HEK293 (cell line): ENCODE measurements around the gene LRRC7.

Experiments used
- CTCF ChIA-PET: fragments of 350-600 bp; formaldehyde crosslinking; extraction: SDS; loops from one replicate; lab custom pipeline; 2021; ENCODE audit warnings: antibody characterized with exemption; lab: Yijun Ruan, JAX
- POLR2A ChIA-PET: fragments of 300-600 bp; formaldehyde crosslinking; extraction: SDS; loops from one replicate; lab custom pipeline; 2020; ENCODE audit warnings: antibody characterized with exemption, inconsistent platforms; lab: Yijun Ruan, JAX
- H3K27ac ChIP-seq: fragments of 200-500 bp; sonication (Bioruptor generic); 2 replicates; pipeline ENCODE4 v1.5.1; 2014; ENCODE audit warnings: low read depth, low read length, control low read depth, inconsistent platforms; ENCODE audit errors: extremely low read depth
- H3K36me3 ChIP-seq, 2 experiments: fragments of 200-500 bp in 1 of 2; sonication (Bioruptor generic) in 1 of 2; 1 replicate in 1 of 2; 2 replicates in 1 of 2; pipeline ENCODE4 v1.5.1; 2014 to 2017; ENCODE audit warnings: inconsistent platforms in 2 of 2, low read length in 2 of 2; ENCODE audit not compliant: control insufficient read depth in 2 of 2, insufficient read depth in 1 of 2
- H3K4me1 ChIP-seq: fragments of 200-500 bp; sonication (Bioruptor generic); 2 replicates; pipeline ENCODE4 v1.5.1; 2014; ENCODE audit warnings: mild to moderate bottlenecking, low read length, inconsistent platforms; ENCODE audit not compliant: control insufficient read depth, insufficient read depth
- H3K4me3 ChIP-seq: 2 replicates; pipeline ENCODE4 v1.5.1; 2011; ENCODE audit warnings: low read depth, mild to moderate bottlenecking, control low read depth, low read length, moderate library complexity
- H3K9me3 ChIP-seq: fragments of 200-500 bp; sonication (Bioruptor generic); 2 replicates; pipeline ENCODE4 v1.5.1; 2014; ENCODE audit warnings: low read depth, low read length, inconsistent platforms; ENCODE audit not compliant: control insufficient read depth, insufficient read depth
- BCL11B ChIP-seq: fragments of 450-650 bp; formaldehyde crosslinking; IDR thresholded peaks from 2 replicates; pipeline ENCODE4 v1.5.1; 2016; ENCODE audit warnings: low read depth, missing biosample characterization, missing genetic modification characterization
- KLF8 ChIP-seq: fragments of 450-650 bp; formaldehyde crosslinking; IDR thresholded peaks from 2 replicates; pipeline ENCODE4 v1.5.1; 2016; ENCODE audit warnings: missing biosample characterization, missing genetic modification characterization
- SCRT2 ChIP-seq: fragments of 450-650 bp; formaldehyde crosslinking; IDR thresholded peaks from 2 replicates; pipeline ENCODE4 v1.5.1; 2016; ENCODE audit warnings: missing biosample characterization, missing genetic modification characterization
- ZNF24 ChIP-seq: fragments of 450-650 bp; formaldehyde crosslinking; IDR thresholded peaks from 2 replicates; pipeline ENCODE4 v1.5.1; 2016; ENCODE audit warnings: missing biosample characterization, missing genetic modification characterization
- ZNF266 ChIP-seq: fragments of 450-650 bp; formaldehyde crosslinking; IDR thresholded peaks from 2 replicates; pipeline ENCODE4 v1.5.1; 2016; ENCODE audit warnings: missing biosample characterization, missing genetic modification characterization, low read depth
- ZNF37A ChIP-seq: fragments of 450-650 bp; IDR thresholded peaks from 2 replicates; pipeline ENCODE4 v1.5.1; 2018; ENCODE audit warnings: missing biosample characterization, missing genetic modification characterization
- ZNF530 ChIP-seq: fragments of 450-650 bp; formaldehyde crosslinking; IDR thresholded peaks from 2 replicates; pipeline ENCODE4 v1.5.1; 2016; ENCODE audit warnings: low read depth, missing biosample characterization, missing genetic modification characterization
- ZNF560 ChIP-seq: fragments of 450-650 bp; formaldehyde crosslinking; IDR thresholded peaks from 2 replicates; pipeline ENCODE4 v1.5.1; 2017; ENCODE audit warnings: missing biosample characterization, missing genetic modification characterization, borderline replicate concordance
- ZNF621 ChIP-seq: fragments of 450-650 bp; formaldehyde crosslinking; IDR thresholded peaks from 2 replicates; pipeline ENCODE4 v1.5.1; 2017; ENCODE audit warnings: missing biosample characterization, missing genetic modification characterization
- TF ChIP-seq, protein P1 (sequence below): fragments of 450-650 bp; formaldehyde crosslinking; IDR thresholded peaks from 2 replicates; pipeline ENCODE4 v1.5.1; 2016; ENCODE audit warnings: missing biosample characterization, missing genetic modification characterization
- TF ChIP-seq, protein P2 (sequence below): fragments of 450-650 bp; formaldehyde crosslinking; IDR thresholded peaks from 2 replicates; pipeline ENCODE4 v1.5.1; 2016; ENCODE audit warnings: missing biosample characterization, missing genetic modification characterization
- TF ChIP-seq, protein P3 (sequence below): fragments of 450-650 bp; formaldehyde crosslinking; IDR thresholded peaks from 2 replicates; pipeline ENCODE4 v1.5.1; 2016; ENCODE audit warnings: missing biosample characterization, missing genetic modification characterization
- TF ChIP-seq, protein P4 (sequence below): fragments of 450-650 bp; formaldehyde crosslinking; IDR thresholded peaks from 2 replicates; pipeline ENCODE4 v1.5.1; 2017; ENCODE audit warnings: missing biosample characterization, missing genetic modification characterization

The LRRC7 gene

DNA sequence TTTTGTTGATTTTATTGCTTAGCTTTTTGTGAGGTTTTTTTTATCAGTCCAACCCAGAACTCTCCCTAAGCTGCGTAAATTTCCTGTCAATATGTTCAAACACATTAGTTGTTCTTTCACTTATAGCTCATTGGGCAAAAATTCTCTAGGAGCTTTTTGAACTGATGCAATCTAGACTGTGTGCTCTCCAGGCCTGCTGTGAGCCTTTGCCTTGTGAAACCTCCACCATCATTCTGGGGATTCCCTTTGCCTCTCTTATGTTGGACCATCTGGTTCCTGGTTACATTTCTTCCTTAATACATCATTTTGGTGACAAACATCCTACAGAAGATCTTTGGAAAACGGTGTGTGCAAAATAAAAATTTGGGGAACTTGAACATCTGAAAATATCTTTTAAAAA, 247.2 kb downstream of the LRRC7 start:
- H3K9me3 ChIP-seq, result no peaks in the 10 kb centered on the region
- H3K27ac ChIP-seq, result no peak overlapping the region
- TF ChIP-seq ZNF266 (tag by site-specific recombination) (no peak), ZNF24 (tag by site-specific recombination) (no peak), ZNF37A (tag by site-specific recombination) (no peak), SCRT2 (tag by site-specific recombination) (no peak), KLF8 (no peak), BCL11B (tag by site-specific recombination) (no peak), ZNF621 (tag by site-specific recombination) (no peak)
- TF ChIP-seq, protein P1, sequence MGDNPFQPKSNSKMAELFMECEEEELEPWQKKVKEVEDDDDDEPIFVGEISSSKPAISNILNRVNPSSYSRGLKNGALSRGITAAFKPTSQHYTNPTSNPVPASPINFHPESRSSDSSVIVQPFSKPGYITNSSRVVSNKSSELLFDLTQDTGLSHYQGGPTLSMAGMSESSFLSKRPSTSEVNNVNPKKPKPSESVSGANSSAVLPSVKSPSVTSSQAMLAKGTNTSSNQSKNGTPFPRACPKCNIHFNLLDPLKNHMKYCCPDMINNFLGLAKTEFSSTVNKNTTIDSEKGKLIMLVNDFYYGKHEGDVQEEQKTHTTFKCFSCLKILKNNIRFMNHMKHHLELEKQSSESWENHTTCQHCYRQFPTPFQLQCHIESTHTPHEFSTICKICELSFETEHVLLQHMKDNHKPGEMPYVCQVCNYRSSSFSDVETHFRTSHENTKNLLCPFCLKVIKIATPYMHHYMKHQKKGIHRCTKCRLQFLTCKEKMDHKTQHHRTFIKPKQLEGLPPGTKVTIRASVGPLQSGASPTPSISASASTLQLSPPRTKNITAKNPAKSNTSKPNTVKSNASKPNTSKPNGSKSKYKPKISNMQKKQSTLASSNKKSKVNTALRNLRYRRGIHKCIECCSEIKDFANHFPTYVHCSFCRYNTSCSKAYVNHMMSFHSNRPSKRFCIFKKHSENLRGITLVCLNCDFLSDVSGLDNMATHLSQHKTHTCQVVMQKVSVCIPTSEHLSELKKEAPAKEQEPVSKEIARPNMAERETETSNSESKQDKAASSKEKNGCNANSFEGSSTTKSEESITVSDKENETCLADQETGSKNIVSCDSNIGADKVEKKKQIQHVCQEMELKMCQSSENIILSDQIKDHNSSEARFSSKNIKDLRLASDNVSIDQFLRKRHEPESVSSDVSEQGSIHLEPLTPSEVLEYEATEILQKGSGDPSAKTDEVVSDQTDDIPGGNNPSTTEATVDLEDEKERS (tag by site-specific recombination), result no peak
- TF ChIP-seq, protein P2, sequence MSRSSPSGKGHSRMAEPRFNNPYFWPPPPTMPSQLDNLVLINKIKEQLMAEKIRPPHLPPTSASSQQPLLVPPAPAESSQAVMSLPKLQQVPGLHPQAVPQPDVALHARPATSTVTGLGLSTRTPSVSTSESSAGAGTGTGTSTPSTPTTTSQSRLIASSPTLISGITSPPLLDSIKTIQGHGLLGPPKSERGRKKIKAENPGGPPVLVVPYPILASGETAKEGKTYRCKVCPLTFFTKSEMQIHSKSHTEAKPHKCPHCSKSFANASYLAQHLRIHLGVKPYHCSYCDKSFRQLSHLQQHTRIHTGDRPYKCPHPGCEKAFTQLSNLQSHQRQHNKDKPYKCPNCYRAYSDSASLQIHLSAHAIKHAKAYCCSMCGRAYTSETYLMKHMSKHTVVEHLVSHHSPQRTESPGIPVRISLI (tag by site-specific recombination), result no peak
- TF ChIP-seq, all 188 proteins: peak for 0
- CTCF ChIA-PET, result no interaction called here
- Histone ChIP-seq H3K4me1 (no peaks in the 10 kb centered on the region), H3K36me3 (no peaks in the 10 kb centered on the region), H3K4me3 (no peak overlapping the region)
- POLR2A ChIA-PET, result no interaction called here

DNA sequence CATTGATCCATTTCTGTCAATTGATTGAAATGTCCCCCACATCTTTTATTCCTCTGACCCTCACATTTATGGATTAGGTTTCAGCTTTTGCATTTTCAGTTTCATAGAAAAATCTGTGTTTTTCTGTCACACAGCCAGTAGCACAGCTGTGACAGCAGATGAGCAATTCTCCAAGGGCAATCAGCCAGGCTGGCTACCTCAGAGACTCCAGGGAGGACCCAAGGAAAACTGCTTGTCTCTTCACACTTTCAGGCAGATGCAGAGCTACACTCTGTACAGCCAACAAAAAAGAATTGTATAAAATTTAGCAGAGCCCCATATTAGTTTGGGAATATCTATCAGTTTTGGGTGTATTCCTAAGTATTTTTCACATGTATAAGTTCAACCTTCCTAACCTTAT, 257.2 kb downstream of the LRRC7 start:
- CTCF ChIA-PET, result no interaction called here

More for the DNA sequence above, 257.2 kb downstream of the LRRC7 start:
- POLR2A ChIA-PET, result no interaction called here
- no peaks in the 10 kb centered on the region for H3K9me3 ChIP-seq
- TF ChIP-seq, protein P1 (tag by site-specific recombination), result no peak
- TF ChIP-seq, protein P3, sequence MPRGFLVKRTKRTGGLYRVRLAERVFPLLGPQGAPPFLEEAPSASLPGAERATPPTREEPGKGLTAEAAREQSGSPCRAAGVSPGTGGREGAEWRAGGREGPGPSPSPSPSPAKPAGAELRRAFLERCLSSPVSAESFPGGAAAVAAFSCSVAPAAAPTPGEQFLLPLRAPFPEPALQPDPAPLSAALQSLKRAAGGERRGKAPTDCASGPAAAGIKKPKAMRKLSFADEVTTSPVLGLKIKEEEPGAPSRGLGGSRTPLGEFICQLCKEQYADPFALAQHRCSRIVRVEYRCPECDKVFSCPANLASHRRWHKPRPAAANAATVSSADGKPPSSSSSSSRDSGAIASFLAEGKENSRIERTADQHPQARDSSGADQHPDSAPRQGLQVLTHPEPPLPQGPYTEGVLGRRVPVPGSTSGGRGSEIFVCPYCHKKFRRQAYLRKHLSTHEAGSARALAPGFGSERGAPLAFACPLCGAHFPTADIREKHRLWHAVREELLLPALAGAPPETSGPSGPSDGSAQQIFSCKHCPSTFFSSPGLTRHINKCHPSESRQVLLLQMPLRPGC (tag by site-specific recombination), result no peak
- TF ChIP-seq ZNF560 (tag by site-specific recombination) (no peak), ZNF530 (tag by site-specific recombination) (no peak)
- TF ChIP-seq, protein P4, sequence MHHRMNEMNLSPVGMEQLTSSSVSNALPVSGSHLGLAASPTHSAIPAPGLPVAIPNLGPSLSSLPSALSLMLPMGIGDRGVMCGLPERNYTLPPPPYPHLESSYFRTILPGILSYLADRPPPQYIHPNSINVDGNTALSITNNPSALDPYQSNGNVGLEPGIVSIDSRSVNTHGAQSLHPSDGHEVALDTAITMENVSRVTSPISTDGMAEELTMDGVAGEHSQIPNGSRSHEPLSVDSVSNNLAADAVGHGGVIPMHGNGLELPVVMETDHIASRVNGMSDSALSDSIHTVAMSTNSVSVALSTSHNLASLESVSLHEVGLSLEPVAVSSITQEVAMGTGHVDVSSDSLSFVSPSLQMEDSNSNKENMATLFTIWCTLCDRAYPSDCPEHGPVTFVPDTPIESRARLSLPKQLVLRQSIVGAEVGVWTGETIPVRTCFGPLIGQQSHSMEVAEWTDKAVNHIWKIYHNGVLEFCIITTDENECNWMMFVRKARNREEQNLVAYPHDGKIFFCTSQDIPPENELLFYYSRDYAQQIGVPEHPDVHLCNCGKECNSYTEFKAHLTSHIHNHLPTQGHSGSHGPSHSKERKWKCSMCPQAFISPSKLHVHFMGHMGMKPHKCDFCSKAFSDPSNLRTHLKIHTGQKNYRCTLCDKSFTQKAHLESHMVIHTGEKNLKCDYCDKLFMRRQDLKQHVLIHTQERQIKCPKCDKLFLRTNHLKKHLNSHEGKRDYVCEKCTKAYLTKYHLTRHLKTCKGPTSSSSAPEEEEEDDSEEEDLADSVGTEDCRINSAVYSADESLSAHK (tag by site-specific recombination), result no peak
- H3K4me1 ChIP-seq, result no peaks in the 10 kb centered on the region
- no peak overlapping the region for H3K4me3 ChIP-seq
- H3K27ac ChIP-seq, result no peak overlapping the region
- H3K36me3 ChIP-seq, result no peaks in the 10 kb centered on the region
